Fibroblast of the conjunctiva (primary cell): ENCODE measurements around the gene NCOA7.

Source experiments
- DNase-seq: peaks from one replicate; pipeline ENCODE4 v3.0.0-alpha.2; 2010; ENCODE audit warnings: low read depth

Gene NCOA7

DNA sequence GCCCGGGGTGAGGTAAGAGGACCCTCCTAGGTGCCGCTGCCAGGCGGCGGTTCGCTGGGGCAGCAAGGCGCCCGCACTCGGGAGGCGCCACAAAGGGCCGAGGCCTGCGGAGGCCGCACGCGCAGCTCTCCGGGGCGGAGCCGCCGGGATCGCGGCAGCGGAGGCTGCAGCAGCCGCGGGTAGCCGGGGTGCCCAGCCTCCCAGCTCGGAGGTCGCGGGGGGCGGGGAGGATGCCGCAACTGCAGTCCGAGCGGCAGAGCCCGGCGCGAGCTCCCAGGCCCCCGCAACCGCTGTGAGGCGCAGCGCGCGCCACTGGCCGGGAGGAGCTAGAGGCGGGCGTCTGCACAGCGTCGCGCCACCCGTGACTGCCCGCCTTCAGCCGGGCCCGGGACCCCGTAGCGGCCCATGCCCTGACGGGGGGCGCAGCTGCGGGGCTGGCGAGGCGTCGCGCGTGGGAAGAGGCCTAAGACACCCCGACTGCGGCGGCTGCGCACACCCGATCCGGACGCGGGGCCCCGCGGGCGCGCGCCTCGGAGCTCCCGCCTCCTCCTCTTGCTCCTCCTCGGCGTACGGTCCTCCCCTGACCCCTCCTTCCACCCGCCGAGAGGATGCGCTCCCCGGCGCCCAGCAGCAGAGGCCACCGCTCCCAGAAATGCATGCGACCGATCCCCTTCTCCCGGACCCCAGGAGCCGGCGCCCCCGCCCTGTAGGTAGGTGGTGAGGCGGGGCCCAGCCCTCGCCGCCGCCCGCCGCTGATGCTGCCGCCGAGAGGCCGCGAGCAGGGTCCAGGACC is at the start of gene NCOA7:
Gene NCOA7, plus strand, starts transcription at position 603 of the 793 bp plus-strand sequence. CDS start 24,395 bp downstream, outside the sequence.
- DNase-seq = no peak

DNA sequence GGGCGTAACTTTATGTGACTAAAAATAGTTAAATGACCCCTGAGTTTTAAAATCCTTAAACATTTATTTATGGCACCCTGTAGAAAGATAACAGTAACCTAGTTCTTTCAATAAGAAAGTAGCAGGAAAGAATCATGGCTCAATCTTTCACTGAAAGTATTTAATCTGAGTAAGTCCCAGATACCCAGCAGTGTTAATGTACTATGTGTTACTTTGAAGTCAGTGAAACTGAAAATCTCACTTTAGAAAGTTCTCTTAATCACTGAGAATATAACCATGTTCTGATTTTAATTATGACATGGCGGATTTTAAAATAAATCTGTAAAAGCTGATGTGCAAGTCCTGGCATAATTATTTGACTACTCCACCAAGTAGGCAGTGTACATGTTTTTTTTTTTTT is 49.4 kb upstream of the NCOA7 start:
- DNase-seq = no peak

GRCh38 chr6:125742024-125742423 is 48.7 kb upstream of the NCOA7 start:
- no peak for DNase-seq

- no peak for DNase-seq
Observed at GRCh38 chr6:125742464-125743120, 48.2 kb upstream of the NCOA7 start.

- no peak for DNase-seq
Observed at GRCh38 chr6:125743604-125744003, 47.2 kb upstream of the NCOA7 start.

GRCh38 chr6:125745281-125746018 is 45.3 kb upstream of the NCOA7 start:
- no peak for DNase-seq

DNA sequence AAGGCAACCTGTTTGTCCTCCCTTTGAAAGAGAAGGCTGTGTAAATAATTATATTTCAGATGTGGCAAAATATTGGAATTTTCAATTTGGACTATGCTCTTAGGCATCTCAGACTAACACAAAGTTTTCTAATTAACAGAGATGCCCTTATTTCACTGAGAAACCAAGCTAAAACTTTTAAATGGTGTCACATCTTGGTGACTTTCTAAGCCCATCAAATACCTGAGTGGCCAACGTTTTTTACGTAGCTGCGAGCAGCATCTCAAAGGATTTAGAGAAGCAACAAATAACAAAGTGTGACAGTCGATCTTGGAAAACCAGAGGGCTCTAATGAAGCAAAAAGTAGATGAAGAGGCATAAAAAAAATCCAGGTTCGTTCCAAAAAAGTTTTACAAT is 44.7 kb upstream of the NCOA7 start:
- DNase-seq = no peak

DNA sequence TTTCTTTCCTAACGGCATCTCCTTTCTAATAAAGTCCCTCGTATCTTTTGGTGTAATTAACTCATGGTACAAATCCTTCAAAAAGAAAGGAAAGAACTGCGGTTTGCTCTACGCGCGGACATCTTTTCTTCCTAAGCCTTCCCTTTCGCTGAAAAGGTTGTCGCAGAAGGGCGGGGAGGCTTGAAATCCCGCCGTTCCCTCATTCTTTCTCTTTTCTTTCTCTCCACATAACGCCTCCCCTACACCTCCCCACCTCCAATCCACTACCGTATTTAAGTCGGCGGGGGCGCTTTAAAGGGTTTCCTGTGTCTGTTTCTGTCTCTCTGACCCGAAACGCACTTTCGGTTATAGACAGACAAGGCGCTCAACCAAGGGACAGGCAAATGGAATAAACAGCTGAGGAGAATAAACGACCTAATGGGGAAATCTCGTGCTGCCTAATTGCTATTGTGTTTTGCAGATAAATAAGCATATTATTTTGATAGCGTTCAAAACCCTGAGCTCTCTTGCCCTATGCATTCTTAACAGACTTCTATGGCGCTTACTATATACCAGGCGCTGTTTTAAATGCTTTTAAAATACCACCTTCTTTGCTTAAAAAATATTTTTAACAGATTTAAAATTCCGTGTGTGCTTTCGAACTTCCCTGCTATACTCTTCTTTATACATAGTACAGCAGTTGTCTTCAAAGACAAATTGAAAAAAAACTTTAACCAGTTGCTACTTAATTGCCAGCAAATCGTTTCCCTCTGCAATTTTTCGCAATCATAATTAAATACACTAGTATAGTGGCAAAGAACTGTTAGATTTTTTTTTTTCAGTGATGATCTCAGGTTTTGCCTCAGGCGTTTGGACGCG is 43.8 kb upstream of the NCOA7 start:
- DNase-seq = peak; percentile 5

GRCh38 chr6:125747589-125748405 is 43.0 kb upstream of the NCOA7 start:
- no peak for DNase-seq

- no peak for DNase-seq
Observed at GRCh38 chr6:125748406-125749172, 42.2 kb upstream of the NCOA7 start.

DNA sequence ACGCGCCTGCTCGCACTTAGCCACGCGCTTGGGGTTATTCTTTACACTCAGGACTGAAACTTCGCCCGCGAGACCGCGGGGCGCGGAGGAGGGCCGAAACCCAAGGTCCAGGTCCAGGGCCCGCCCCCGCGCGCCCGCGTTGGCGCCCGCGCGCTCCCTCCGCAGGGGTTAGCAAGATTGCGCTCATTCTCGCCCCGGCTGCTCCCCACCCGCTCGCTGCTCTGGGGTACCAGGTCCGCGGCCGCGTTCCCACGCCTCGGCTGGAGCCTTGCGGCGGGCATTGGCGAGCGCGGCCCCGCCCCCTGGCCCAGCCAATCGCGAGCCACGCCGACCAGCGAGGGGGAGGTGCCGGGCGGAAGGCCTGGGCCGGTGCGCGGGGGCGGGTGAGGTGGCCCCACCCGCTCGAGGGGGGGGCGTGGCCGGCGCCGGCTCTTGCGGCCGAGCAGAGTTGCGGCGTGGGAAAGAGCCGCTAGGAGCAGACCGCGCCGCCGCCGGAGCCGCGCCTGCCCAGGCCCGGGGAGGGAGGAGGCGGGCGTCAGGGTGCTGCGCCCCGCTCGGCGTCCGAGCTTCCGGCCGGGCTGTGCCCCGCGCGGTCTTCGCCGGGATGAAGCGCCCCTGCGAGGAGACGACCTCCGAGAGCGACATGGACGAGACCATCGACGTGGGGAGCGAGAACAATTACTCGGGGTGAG is 41.4 kb upstream of the NCOA7 start, which contains the start of gene HEY2:
Gene HEY2, plus strand, starts transcription at position 460 of the 692 bp plus-strand sequence. Its CDS starts 145 bp downstream, at position 605.
- DNase-seq = peak; percentile 71

DNA sequence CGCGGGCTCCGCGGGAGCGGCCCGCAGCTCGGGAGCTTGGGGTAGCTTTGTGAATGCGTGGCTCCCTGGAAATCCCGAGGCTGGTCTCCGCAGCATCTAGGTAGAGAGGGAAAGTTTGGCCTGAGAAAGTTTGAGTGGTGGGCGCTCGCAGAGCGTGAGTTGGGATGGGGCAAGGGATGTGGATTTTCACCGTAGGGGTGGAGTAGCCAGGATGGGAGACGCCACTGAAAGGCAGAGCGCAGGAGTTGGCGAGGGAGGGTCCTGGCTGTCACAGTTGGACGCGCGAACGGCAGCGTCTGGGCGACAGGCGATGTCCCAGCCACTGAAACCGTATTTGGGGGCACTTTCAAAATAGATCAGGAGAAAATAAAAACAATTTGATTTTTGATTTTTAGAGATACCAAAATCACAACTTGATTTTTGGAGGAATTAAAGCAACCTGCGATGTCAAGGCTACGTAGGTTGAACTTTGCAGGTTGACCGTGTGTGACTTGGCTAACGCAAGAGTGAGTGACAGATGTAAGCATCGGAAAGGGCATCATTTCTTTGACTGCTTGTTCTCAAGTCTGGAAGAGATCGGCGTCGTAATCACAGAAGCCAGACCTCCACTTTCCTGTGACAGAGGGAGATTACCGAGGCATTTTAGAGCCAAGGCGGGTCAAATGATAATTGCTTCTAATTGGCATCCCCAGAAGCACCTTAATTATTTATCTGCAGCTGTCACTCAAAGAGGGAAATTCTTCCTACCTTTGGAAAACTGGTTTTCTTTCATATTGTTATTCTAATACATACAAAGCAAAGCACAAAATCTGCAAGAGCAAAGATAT is 40.7 kb upstream of the NCOA7 start:
- DNase-seq = no peak

DNA sequence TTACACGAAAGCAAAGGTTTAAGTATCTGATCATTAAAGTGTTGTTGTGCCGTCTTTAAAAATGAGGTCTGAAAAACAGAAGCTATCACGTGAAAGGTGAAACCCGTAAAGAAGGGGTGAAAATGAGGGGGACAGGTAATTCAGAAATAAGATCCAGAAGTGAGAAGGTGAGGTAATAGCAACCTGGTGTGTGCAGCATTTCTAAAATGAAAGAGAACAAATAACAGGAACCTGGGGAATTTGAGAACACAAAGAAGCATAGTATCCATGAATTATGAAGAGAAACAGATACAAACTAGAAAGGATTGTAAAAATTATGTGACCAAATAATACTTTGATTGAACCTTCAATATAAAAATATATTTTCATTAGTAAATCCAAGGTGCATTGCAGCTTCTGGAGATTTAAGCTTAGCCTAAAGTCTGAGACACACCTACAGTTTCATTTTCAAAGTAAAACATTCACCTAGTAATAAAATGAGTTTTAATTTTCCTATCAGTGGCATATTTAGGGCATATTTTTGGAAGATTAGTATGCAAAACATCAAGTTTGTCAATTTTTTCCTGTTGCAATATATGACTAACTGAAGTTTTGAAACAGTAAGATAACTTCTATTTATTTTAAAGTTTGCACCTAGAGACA is 39.9 kb upstream of the NCOA7 start:
- no peak for DNase-seq

DNA sequence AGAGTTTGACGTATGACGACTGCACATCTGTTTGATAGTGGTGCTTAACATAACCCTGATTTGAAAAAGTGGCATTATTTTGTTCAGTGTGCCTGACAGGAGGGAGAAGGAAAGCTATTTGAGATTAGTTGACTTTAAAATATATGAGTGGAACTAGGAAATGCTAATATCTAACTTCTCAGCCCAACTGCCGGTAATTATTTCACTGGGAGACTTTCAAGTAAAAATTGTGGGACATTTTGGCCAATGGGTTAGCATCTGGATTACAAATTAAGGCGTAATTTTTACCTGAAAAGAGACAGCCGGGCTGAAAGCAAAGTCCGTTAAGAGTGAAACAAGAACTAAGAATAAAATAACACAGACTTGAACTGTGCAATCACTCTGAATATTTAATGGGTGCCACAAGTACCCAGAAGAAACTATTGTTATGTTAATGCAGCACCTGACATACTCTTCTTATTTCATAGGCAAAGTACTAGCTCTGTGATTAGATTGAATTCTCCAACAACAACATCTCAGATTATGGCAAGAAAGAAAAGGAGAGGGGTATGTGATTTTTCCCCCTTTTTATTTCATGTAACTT is 39.3 kb upstream of the NCOA7 start:
- no peak for DNase-seq

DNA sequence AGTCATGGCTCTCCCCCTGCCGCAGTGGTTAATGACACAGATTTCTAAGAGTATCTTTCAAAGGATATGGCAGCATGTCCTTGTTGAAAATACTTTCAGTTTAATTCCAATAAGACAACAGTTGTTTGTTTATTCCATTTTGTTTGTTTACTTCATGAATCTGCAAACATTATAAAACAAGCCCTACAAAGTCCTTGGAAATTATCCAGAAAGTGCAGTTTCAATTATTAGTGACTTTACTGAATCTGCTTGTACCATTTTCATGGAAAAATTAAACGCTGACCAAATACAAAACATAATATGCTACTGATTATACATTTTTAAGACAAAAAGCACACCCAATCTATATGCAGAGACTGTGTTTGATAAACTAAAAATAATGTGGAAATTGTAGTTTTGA is 38.0 kb upstream of the NCOA7 start:
- no peak for DNase-seq

- DNase-seq = no peak
Observed at GRCh38 chr6:125753218-125753936, 37.4 kb upstream of the NCOA7 start.

GRCh38 chr6:125753937-125754259 is 36.9 kb upstream of the NCOA7 start:
- DNase-seq = no peak
